HepG2 (cell line): Measurements from ENCODE around the gene PSME3IP1.

Experiments used
- MAFK ChIP-seq, 2 experiments: IDR thresholded peaks in 1 of 2; conservative IDR thresholded peaks in 1 of 2; 2 replicates each; pipeline ENCODE4 v1.6.1; 2011; ENCODE audit warnings: improper control_type of control experiment in 2 of 2, low read length in 2 of 2
- ZBTB7A ChIP-seq: sonication (generic); formaldehyde crosslinking; IDR thresholded peaks from 2 replicates; pipeline ENCODE4 v1.8.0; 2022; ENCODE audit warnings: mild to moderate bottlenecking, missing genetic modification reagents
- ZBTB8A ChIP-seq: sonication (generic); formaldehyde crosslinking; IDR thresholded peaks from 2 replicates; pipeline ENCODE4 v1.4.0; 2020; ENCODE audit warnings: mild to moderate bottlenecking, low read depth, missing genetic modification reagents, borderline replicate concordance

GRCh38 chr16:57179215-57179828, 6.5 kb downstream of the PSME3IP1 start:
- TF ChIP-seq ZBTB7A (CRISPR knock-in tag) (no peak), ZBTB8A (no peak), MAFK (conservative IDR thresholded peaks at IDR 0.05 in 1 of 2, IDR thresholded peaks at IDR 0.05 in 1 of 2; ENCODE audit: low read length in 2 of 2) (no peak)
